ENCODE data around the gene ERFE. TPM values are rescaled to one million over a fixed set of nuclear protein-coding genes. Genes with fewer than 3 reads are reported as not detected.

The ERFE gene
- total and polyA plus RNA-seq, 2 of the 13 experiments (the other 11 are each of a cell fraction or from before 2014, with no cell fraction given), result 0.09 TPM; not detected in 1

- POLR2A ChIA-PET, result interaction anchor here (0.8 kb wide), 1 partner anchor 14 kb away, joined by 4 read pairs; no protein-coding TSS in a partner anchor
- peaks cover 13% of the 10 kb centered on the region for H3K79me2 ChIP-seq (ENCODE audit: insufficient read depth, low read length)
- TF ChIP-seq SNRNP70 (IDR thresholded peaks at IDR 0.05; ENCODE audit: low read depth, low read length) (no peak), KDM5A (IDR thresholded peaks at IDR 0.05; ENCODE audit: borderline replicate concordance, low read length) (no peak), EZH2 (conservative IDR thresholded peaks at IDR 0.05; ENCODE audit: low read depth, low read length) (peak; percentile 54; the same call in 1 of the 2 replicates), SOX6 (IDR thresholded peaks at IDR 0.05) (no peak), SOX6 (CRISPR knock-in tag; IDR thresholded peaks at IDR 0.05) (no peak), ZNF713 (CRISPR knock-in tag; IDR thresholded peaks at IDR 0.05) (no peak), FOXK2 (IDR thresholded peaks at IDR 0.05) (no peak), PHF8 (CRISPR knock-in tag; IDR thresholded peaks at IDR 0.05) (no peak), ZNF547 (CRISPR knock-in tag; IDR thresholded peaks at IDR 0.05) (no peak)
- CTCF ChIA-PET (ENCODE audit: low intra/inter-chr PET ratio, low total read pairs), result no interaction called here
- H3K4me2 ChIP-seq (ENCODE audit: low read depth, low read length), result no peak overlapping the region
- peaks cover 7% of the 10 kb centered on the region for H4K20me1 ChIP-seq (ENCODE audit: insufficient read depth, low read length)
- ATAC-seq (no peak), DNase-seq (ENCODE audit: low spot score) (no peak), FAIRE-seq (peak; percentile 15)
- BruUV-seq (replicated peaks), result no TSS peak
- H2AFZ ChIP-seq (ENCODE audit: low read length), result no peak overlapping the region
- peaks cover 2 to 55% of the 10 kb centered on the region in 2 experiments; a peak in 4 of 5 replicates for H3K27me3 ChIP-seq (ENCODE audit: control insufficient read depth in 1 of 2, insufficient read depth in 2 of 2, low read length in 2 of 2)
- no peaks in the 10 kb centered on the region for H3K36me3 ChIP-seq (replicated peaks in 1 of 2; ENCODE audit: control insufficient read depth in 1 of 2, insufficient read depth in 2 of 2, low read length in 2 of 2)
- WGBS (ENCODE audit: low lambda C conversion rate), result 33% methylated on average over 7 of the region's 7 CpGs
- peaks cover 11% of the 10 kb centered on the region for H3K4me1 ChIP-seq (ENCODE audit: insufficient read depth, low read length)
- intact Hi-C loops (cut with micrococcal nuclease; ENCODE audit: unreplicated experiment) (no loop called here), in situ Hi-C loops (cut with HindIII; ENCODE audit: extremely low pct_ligation_motif_present, low pct_unique_long_range_greater_than_20kb) (no loop called here)
- no peak overlapping the region for H3K27ac ChIP-seq (ENCODE audit: extremely low read length, insufficient read depth, low read length)
- no peak overlapping the region for H3K4me3 ChIP-seq (replicated peaks in 1 of 3; ENCODE audit: insufficient read depth in 1 of 3, low read depth in 2 of 3, low read length in 3 of 3)
- H3K9me3 ChIP-seq (ENCODE audit: low read length), result no peaks in the 10 kb centered on the region
- H3K9ac ChIP-seq (ENCODE audit: insufficient read depth, low read depth, low read length), result no peak overlapping the region
Measured at GRCh38 chr2:238207006-238207405, 48.2 kb downstream of the ERFE start.

- Histone ChIP-seq H2AFZ (ENCODE audit: low read length) (no peak overlapping the region), H3K79me2 (ENCODE audit: insufficient read depth, low read length) (no peaks in the 10 kb centered on the region), H3K4me1 (ENCODE audit: insufficient read depth, low read length) (peaks cover 36% of the 10 kb centered on the region), H3K36me3 (replicated peaks in 1 of 2; ENCODE audit: control insufficient read depth in 1 of 2, insufficient read depth in 2 of 2, low read length in 2 of 2) (no peaks in the 10 kb centered on the region), H3K9me3 (ENCODE audit: low read length) (no peaks in the 10 kb centered on the region), H3K9ac (ENCODE audit: insufficient read depth, low read depth, low read length) (no peak overlapping the region), H3K4me3 (replicated peaks in 1 of 3; ENCODE audit: insufficient read depth in 1 of 3, low read depth in 2 of 3, low read length in 3 of 3) (no peak overlapping the region), H3K27ac (ENCODE audit: extremely low read length, insufficient read depth, low read length) (no peak overlapping the region), H4K20me1 (ENCODE audit: insufficient read depth, low read length) (no peaks in the 10 kb centered on the region), H3K27me3 (ENCODE audit: control insufficient read depth in 1 of 2, insufficient read depth in 2 of 2, low read length in 2 of 2) (peaks cover 0 to 10% of the 10 kb centered on the region in 2 experiments; a peak in 2 of 5 replicates), H3K4me2 (ENCODE audit: low read depth, low read length) (peak overlapping the region; percentile 30)
- FAIRE-seq (no peak), ATAC-seq (no peak; the same call in 2 of the 3 replicates), DNase-seq (ENCODE audit: low spot score) (no peak)
- intact Hi-C loops (cut with micrococcal nuclease; ENCODE audit: unreplicated experiment), result no loop called here
- POLR2A ChIA-PET, result interaction anchor here (0.9 to 1.4 kb wide), 2 partner anchors 9 to 18 kb away, joined by 5 read pairs; no protein-coding TSS in a partner anchor
- CTCF ChIA-PET (ENCODE audit: low intra/inter-chr PET ratio, low total read pairs), result no interaction called here
- WGBS (ENCODE audit: low lambda C conversion rate), result 56% methylated on average over 2 of the region's 2 CpGs
- TF ChIP-seq ZNF709 (CRISPR knock-in tag; IDR thresholded peaks at IDR 0.05), result 0 out of 2 replicates have a peak, but pooled peaks have one; percentile 42
- TF ChIP-seq ZEB1 (IDR thresholded peaks at IDR 0.05; ENCODE audit: insufficient replicate concordance, low read depth), result no peak
- peak; percentile 65; the same call in 1 of the 2 replicates for TF ChIP-seq ZNF563 (CRISPR knock-in tag; IDR thresholded peaks at IDR 0.05)
- peak; percentile 86 for TF ChIP-seq ZNF281 (CRISPR knock-in tag; IDR thresholded peaks at IDR 0.05; ENCODE audit: borderline replicate concordance)
- no peak for TF ChIP-seq PITX1 (CRISPR knock-in tag; IDR thresholded peaks at IDR 0.05)
- TF ChIP-seq ZBTB20 (CRISPR knock-in tag; IDR thresholded peaks at IDR 0.05; ENCODE audit: borderline replicate concordance, low read depth), result no peak
- in situ Hi-C loops (cut with HindIII; ENCODE audit: extremely low pct_ligation_motif_present, low pct_unique_long_range_greater_than_20kb), result no loop called here
- BruUV-seq (replicated peaks), result no TSS peak
Measured at GRCh38 chr2:238216651-238217184, 57.9 kb downstream of the ERFE start.

Measured in HepG2 (cell line).